NT2/D1 (cell line): ENCODE data around the gene TMEM255B.
"Not testable (repeated sequence)": the region's sequence is repeated elsewhere in the genome, so short reads cannot be mapped to it uniquely, and the experiment has no call there.

ENCODE experiments used
- SUZ12 ChIP-seq: IDR thresholded peaks from 2 replicates; pipeline ENCODE4 v1.6.1; 2011; ENCODE audit not compliant: insufficient read length, insufficient read depth; ENCODE audit errors: extremely low read depth
- ZNF274 ChIP-seq: IDR thresholded peaks from 2 replicates; pipeline ENCODE4 v1.6.1; 2011; ENCODE audit warnings: mild to moderate bottlenecking, low read depth, low read length

DNA sequence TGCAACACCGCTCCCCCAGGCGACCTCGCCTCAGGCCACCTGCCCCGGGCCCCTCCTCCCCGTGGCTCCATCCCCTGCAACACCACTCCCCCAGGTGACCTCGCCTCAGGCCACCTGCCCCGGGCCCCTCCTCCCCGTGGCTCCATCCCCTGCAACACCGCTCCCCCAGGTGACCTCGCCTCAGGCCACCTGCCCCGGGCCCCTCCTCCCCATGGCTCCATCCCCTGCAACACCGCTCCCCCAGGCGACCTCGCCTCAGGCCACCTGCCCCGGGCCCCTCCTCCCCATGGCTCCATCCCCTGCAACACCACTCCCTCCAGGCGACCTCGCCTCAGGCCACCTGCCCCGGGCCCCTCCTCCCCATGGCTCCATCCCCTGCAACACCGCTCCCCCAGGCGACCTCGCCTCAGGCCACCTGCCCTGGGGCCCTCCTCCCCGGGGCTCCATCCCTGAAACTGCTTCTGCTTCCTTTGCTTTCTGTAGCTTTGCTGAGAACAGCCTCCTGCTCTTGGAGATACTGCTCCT lies 71.5 kb downstream of the TMEM255B start:
- TF ChIP-seq ZNF274, SUZ12: not testable (repeated sequence)
